Activated naive CD8-positive, alpha-beta T cell (primary cell): ENCODE data around the gene RIC8B.

Experiments used
- H3K27ac Mint-ChIP-seq: one replicate; pipeline ENCODE4 v1.8.0; 2021; ENCODE audit warnings: mixed read lengths
- H3K27me3 Mint-ChIP-seq: one replicate; pipeline ENCODE4 v1.8.0; 2021; ENCODE audit warnings: mixed read lengths
- H3K36me3 Mint-ChIP-seq: one replicate; pipeline ENCODE4 v1.8.0; 2021; ENCODE audit warnings: mixed read lengths
- H3K4me1 Mint-ChIP-seq: one replicate; pipeline ENCODE4 v1.8.0; 2021; ENCODE audit warnings: low read depth, mixed read lengths
- H3K4me3 Mint-ChIP-seq: one replicate; pipeline ENCODE4 v1.8.0; 2021; ENCODE audit warnings: mild to moderate bottlenecking, mixed read lengths
- H3K9me3 Mint-ChIP-seq: one replicate; pipeline ENCODE4 v1.8.0; 2021; ENCODE audit warnings: low read depth, mixed read lengths

The RIC8B gene

DNA sequence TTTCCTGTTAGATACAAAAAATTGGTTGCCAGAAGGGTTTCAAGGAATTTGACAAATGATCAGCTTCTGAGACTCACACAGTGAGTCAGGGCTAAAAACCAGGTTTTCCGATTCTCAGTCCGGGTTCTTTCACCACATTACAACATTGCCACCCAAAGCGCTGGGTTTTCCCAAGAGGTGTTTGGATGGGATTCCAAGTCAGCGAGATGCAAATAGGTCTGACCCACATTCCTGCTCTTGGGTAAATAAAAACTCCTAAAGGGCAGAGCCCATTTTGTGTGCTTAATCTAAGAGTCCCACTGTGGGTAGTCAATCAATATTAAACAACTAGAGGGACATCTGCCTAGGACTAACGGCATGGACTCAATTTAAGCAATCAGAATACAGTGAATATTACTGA, 5.4 kb upstream of the RIC8B start:
- H3K36me3 Mint-ChIP-seq, result no peaks in the 10 kb centered on the region
- no peak overlapping the region for H3K27ac Mint-ChIP-seq
- H3K27me3 Mint-ChIP-seq, result no peaks in the 10 kb centered on the region
- H3K4me3 Mint-ChIP-seq, result no peak overlapping the region
- H3K9me3 Mint-ChIP-seq, result no peaks in the 10 kb centered on the region
- peaks cover 34% of the 10 kb centered on the region for H3K4me1 Mint-ChIP-seq

DNA sequence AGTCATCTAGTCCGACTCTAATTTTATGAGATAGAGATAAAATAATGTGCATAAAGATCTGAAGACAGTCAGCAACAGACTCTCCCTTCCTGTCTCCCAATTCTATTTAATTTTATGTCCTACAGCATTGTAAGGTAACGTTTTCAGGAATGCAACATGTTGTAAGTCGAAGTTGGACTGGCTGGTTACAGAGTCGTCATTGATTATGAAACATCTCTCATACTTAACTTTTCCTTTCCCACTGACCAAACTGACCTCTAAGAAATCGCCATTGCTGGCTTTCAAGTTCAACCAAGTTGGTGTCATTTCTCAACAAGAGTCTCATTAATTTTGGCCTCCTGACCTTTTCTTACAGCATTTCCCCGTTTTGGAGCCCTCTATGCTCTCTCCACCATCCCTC, 4.9 kb upstream of the RIC8B start:
- no peaks in the 10 kb centered on the region for H3K36me3 Mint-ChIP-seq
- H3K27me3 Mint-ChIP-seq, result no peaks in the 10 kb centered on the region
- H3K27ac Mint-ChIP-seq, result no peak overlapping the region
- H3K4me3 Mint-ChIP-seq, result no peak overlapping the region
- no peaks in the 10 kb centered on the region for H3K9me3 Mint-ChIP-seq
- peaks cover 36% of the 10 kb centered on the region for H3K4me1 Mint-ChIP-seq

DNA sequence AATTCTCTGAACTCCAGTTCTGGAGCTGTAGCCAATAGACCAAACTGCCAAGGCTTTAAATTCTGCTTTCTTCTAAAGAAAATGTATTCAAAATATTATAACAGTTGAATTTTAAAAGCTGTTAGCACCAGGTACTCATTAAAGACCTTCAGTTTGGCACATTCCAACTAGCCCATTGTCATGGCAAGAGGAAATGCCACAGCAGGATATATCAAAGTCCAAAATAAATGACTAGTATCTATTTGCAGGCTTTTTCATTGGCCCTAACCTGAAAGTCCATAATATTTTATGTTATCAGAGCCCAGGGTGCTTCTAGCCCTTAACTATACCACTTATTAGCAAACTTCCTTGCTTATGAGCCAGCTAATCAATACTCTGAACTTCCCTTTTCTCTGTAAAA, 3.1 kb upstream of the RIC8B start:
- Mint-ChIP-seq H3K27me3 (no peaks in the 10 kb centered on the region), H3K9me3 (no peaks in the 10 kb centered on the region), H3K4me3 (no peak overlapping the region), H3K36me3 (peaks cover 5% of the 10 kb centered on the region), H3K4me1 (peaks cover 46% of the 10 kb centered on the region), H3K27ac (no peak overlapping the region)

DNA sequence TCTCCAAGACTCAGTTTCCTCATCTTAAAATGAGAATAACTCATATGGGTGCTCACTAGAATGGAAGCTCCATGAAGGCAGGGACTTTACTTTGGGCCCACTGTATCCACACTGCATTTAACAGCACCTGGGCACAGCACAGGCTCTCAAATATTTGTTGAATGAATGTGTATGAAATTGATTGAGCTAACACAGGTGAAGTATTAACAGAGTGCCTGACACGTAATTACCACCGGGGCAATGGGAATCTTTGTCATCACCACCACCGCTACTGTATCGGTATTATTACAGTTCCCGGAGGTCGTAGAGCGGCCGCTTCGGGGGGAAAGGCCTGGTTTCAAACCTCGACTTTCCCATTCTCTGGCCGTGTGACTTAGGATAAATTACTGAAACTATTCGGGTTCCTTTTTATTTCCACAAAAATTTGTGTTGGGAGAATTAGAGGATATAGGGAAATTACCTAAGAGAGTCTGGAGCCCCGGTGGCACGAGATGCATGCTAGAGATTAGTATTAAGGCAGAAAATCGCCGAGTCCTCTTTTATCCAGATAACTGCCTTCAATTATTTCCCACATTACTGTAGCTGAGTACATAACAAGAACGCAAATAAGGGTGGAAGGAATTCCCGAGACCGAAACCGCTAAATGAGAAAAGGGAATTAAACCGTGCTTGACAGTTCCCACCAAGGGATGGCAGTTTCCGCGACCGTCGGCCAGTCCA, 1.0 kb upstream of the RIC8B start:
- peak overlapping the region; percentile 97 for H3K4me3 Mint-ChIP-seq
- no peaks in the 10 kb centered on the region for H3K9me3 Mint-ChIP-seq
- H3K4me1 Mint-ChIP-seq, result peaks cover 46% of the 10 kb centered on the region
- peaks cover 5% of the 10 kb centered on the region for H3K36me3 Mint-ChIP-seq
- H3K27ac Mint-ChIP-seq, result peak overlapping the region; percentile 95
- H3K27me3 Mint-ChIP-seq, result no peaks in the 10 kb centered on the region

DNA sequence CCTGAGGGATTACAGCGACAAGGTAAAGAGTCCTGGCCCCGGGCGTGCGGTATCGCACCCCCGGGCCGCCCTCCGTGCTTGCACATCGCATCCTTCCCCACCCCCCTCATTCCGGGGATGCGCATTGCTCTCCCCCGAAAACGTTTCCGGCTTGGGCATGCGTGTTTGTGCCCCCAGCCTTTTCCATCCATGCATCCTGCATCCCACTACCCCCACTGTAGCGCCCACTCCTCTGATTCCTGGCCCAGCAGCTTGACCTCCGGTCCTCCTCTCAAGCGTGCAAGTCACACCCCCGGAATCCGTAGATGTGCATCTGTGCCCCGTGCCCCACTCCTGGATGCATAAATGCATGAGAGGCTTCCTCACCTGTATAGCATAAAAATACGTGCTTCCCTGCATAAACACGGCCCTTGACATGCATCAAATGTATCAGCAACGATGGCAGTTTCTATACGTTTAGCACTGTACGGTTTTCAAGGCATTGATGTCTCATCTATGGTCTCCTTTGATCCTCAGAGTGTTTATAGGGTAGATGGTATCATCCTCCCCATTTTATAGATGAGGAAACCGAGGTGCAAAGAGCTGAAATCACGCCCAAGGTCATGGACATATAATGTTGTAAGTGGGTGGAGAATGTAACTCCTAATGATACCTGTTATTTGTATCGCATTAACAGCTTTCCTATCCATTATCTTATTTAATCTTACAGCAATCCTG, 484 bp downstream of the RIC8B start:
- H3K4me1 Mint-ChIP-seq, result peaks cover 44% of the 10 kb centered on the region
- peak overlapping the region; percentile 93 for H3K27ac Mint-ChIP-seq
- peak overlapping the region; percentile 97 for H3K4me3 Mint-ChIP-seq
- H3K36me3 Mint-ChIP-seq, result peaks cover 5% of the 10 kb centered on the region
- H3K9me3 Mint-ChIP-seq, result no peaks in the 10 kb centered on the region
- H3K27me3 Mint-ChIP-seq, result no peaks in the 10 kb centered on the region

DNA sequence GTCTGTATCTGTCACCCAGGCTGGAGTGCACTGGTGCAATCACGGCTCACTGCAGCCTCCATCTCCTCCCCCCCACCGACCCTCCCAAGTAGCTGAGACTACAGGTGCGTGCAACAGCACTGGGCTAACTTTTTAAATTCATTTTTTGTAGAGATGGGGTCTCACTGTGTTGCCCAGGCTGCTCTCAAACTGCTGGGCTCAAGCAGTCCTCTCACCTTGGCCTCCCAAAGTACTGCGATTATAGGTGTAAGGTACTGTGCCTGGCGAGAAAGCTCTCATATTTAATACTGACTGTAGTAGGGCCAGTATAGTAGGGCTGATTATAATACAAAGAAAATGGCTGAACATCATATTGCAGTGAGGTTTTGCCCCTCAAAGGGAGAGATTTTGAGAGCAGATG, 2.4 kb downstream of the RIC8B start:
- no peak overlapping the region for H3K4me3 Mint-ChIP-seq
- H3K36me3 Mint-ChIP-seq, result peaks cover 5% of the 10 kb centered on the region
- H3K27me3 Mint-ChIP-seq, result no peaks in the 10 kb centered on the region
- no peaks in the 10 kb centered on the region for H3K9me3 Mint-ChIP-seq
- peaks cover 57% of the 10 kb centered on the region for H3K4me1 Mint-ChIP-seq
- no peak overlapping the region for H3K27ac Mint-ChIP-seq

DNA sequence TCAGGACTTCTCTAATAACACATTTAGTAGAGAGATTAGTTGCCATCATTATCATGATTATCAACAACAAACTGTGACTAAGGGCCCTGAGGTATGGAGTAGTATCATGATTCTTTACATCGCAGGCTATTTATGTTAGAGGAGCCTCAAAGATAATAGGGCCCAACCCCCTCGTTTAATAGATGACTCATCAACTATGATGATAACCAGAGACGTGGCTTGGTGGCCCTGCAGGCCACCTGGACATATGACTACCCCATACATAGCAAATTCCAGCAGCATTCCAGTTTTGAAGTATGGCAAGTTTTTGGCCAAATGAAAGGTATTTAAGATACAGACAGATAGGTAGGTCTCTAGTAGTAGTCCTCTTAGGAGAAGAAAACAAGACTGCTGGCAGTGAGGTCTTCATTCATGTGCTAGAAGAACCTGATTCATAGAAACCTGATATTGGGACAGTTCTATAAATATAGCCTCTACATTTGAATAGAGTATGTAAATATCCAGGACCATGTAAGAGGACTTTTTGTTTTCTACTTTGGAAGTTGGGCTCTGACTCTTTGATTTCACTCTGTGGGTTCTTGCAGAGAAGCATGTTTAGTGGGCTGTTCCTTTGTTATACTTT, 5.6 kb downstream of the RIC8B start:
- Mint-ChIP-seq H3K27ac (no peak overlapping the region), H3K36me3 (peaks cover 15% of the 10 kb centered on the region), H3K4me1 (peaks cover 56% of the 10 kb centered on the region)

DNA sequence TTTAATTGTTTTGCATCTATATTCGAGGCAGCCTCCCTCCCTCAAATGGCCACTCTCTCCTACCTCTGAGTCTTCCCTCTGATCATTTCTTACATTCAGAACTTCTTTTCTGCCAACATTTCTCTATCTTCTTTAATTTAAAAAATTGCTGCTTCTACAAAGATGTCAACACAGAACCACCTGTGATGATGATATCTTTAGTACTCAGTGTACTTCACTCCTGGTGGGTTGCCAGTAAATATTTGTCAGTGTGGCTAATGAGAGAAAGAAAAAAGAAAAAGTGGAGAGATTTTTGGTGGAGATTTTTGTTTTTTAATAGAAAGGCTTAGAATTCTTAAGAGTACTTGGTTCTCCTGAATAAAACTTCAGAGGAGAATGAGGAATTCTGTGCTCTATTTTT, 8.1 kb downstream of the RIC8B start:
- Mint-ChIP-seq H3K9me3 (no peaks in the 10 kb centered on the region), H3K27me3 (no peaks in the 10 kb centered on the region), H3K36me3 (peaks cover 10% of the 10 kb centered on the region), H3K27ac (no peak overlapping the region), H3K4me3 (no peak overlapping the region), H3K4me1 (peaks cover 32% of the 10 kb centered on the region)

More for the DNA sequence above, 5.6 kb downstream of the RIC8B start:
- Mint-ChIP-seq H3K9me3 (no peaks in the 10 kb centered on the region), H3K4me3 (no peak overlapping the region), H3K27me3 (no peaks in the 10 kb centered on the region)

DNA sequence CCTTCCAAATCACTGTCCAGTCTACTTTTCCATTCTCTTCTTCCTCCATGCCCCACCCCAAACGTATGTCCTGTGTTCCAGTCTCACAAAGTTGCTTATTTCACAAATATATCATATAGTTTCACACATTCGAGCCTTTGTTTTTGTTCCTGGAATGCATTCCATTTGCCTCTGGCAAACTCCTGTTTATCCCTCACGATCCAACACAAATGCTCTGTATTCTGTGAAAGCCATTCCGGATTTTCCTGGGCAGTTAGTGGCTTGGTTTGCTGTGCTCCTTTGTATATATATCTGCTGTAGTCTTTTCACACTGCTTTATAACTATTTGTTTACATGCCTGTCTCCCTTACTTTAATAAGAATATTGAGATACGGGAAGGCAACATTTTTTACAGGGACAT, 9.0 kb downstream of the RIC8B start:
- no peak overlapping the region for H3K27ac Mint-ChIP-seq
- peaks cover 25% of the 10 kb centered on the region for H3K4me1 Mint-ChIP-seq
- peaks cover 16% of the 10 kb centered on the region for H3K36me3 Mint-ChIP-seq
- H3K4me3 Mint-ChIP-seq, result no peak overlapping the region
- no peaks in the 10 kb centered on the region for H3K27me3 Mint-ChIP-seq
- no peaks in the 10 kb centered on the region for H3K9me3 Mint-ChIP-seq

DNA sequence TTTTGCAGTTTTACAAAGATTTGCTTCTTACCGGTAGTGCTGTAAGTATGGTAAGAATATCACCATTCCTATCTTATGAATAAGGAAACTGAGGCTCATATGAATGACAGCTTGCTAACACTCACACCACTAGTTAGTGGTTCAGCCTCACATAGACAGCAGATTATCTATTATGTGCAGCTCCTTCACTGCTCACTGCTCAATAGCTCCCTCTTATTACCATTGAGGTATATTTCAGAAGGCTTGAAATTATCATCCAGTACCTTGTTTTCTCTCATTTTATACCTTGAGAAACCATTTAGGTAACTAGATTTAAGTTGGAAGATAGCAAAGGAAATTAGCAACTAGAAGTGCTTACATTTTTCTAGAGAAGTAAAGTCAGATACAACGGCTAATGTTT, 15.5 kb downstream of the RIC8B start:
- Mint-ChIP-seq H3K27ac (no peak overlapping the region), H3K4me1 (peaks cover 5% of the 10 kb centered on the region), H3K36me3 (peaks cover 34% of the 10 kb centered on the region), H3K4me3 (no peak overlapping the region), H3K27me3 (no peaks in the 10 kb centered on the region), H3K9me3 (no peaks in the 10 kb centered on the region)

DNA sequence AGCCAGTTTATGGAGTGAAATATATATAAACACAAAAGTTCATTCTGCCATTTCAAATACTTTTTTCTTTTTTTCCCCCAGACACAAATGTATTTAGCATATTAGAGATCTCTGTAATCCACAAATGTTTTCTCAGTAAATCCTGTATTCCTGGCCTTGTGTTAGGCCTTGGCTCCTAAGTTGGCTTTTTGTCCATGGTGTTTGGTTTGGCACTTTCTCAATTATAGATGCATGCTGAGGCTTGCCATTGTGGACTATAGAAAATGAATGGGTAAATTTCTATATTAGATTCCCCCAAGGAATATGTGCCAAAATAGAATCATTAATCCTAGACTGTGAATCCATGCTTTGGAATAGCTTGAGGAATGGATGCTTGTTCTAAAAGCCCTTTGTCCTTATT, 17.0 kb downstream of the RIC8B start:
- Mint-ChIP-seq H3K4me3 (no peak overlapping the region), H3K27ac (no peak overlapping the region), H3K36me3 (peaks cover 32% of the 10 kb centered on the region), H3K9me3 (no peaks in the 10 kb centered on the region), H3K27me3 (no peaks in the 10 kb centered on the region), H3K4me1 (peaks cover 3% of the 10 kb centered on the region)

DNA sequence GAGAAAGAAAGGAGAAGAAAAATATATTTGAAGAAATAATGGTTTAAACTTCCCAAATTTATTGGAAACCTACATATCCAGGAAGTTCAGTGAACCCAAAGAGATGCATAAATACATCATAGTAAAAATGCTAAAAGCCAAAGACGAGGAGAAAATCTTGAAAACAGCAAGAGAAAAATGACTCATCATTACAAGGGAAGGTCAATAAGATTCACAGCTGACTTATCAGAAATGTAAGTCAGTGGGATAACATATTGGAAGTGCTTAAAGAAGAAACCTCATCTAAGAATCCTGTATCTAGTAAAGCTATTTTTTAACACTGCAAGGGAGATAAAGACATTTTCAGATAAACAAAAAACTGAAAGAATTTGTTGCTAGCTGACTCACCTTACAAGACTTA, 19.9 kb downstream of the RIC8B start:
- Mint-ChIP-seq H3K4me1 (no peaks in the 10 kb centered on the region), H3K36me3 (peaks cover 23% of the 10 kb centered on the region), H3K4me3 (no peak overlapping the region), H3K9me3 (no peaks in the 10 kb centered on the region), H3K27ac (no peak overlapping the region), H3K27me3 (no peaks in the 10 kb centered on the region)

DNA sequence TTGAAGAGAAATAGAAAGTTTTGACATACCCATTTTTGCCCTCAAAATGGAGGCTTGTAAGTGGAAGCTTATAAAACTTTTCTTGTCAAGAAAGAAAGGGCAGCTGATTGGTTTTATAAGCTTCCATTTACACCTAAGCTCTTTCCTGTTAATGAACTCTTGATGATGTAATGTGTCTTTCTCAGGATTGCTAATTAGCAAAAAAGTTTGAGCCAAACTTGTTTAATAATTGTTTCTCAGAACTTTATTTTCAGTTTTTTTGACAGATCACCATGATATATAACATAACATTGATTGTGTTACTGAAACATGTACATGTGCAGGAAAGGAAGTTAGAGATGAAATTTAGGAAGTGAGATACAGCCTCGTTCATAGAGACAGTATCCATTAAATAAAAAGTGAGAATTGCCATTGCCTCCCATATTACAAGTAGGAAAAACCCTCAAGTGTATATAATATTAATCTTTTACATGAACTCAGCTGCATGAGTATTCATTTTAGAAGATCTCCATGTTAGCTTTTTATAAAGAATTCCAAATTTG, 26.8 kb downstream of the RIC8B start:
- no peaks in the 10 kb centered on the region for H3K4me1 Mint-ChIP-seq
- no peak overlapping the region for H3K4me3 Mint-ChIP-seq
- H3K9me3 Mint-ChIP-seq, result no peaks in the 10 kb centered on the region
- H3K36me3 Mint-ChIP-seq, result peaks cover 12% of the 10 kb centered on the region
- H3K27ac Mint-ChIP-seq, result no peak overlapping the region
- no peaks in the 10 kb centered on the region for H3K27me3 Mint-ChIP-seq

DNA sequence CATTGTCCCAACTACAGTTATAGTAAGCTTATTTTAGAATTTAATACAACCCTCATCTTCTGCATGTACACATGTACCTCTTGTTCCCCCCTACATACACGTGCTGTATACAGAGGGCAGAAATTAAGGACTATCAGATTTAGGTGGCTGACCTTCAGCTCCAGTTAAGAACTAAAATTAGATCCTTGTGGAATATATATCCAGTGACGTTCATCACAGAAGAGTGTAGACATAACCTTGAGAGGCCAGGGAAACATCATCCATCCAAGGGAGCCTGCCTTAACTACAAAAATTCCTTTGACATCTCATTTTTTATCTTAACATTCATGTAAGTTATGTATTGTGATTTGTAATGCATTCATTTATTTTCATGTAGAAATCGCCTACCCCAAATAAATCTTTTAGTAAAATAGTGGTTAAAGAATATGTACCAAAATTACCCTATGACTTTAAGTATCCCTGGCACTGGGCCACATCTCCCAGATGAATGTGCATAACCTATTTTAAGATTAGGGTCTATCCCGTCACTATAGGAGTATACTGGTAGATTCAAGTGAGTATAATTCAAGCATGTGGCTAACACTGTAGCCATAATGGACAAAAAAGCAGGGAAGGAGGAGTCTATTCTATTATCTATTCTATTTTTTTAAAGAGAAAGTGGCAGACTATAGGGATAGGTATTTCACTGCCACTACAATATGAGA, 27.5 kb downstream of the RIC8B start:
- Mint-ChIP-seq H3K4me3 (no peak overlapping the region), H3K4me1 (no peaks in the 10 kb centered on the region), H3K27me3 (no peaks in the 10 kb centered on the region), H3K9me3 (no peaks in the 10 kb centered on the region), H3K36me3 (peaks cover 16% of the 10 kb centered on the region), H3K27ac (no peak overlapping the region)

DNA sequence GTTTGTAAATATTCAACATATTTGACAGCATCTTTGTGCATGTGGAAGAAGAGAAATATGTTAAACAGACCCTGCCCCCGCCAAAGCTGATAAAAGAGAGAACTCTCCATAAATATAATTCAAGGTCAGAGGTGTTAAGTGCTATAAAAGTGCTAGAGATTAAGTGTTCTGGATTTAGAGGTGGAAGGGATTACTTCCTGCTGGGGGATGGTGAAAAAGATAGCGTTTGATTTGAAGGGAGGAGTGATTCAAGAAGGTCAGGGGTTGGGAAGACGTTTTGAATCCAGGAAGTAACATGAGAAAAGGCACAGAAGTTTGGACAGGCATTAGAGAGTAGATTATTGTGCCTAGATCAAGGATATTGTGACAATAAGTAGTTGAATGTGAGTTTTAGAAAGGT, 30.2 kb downstream of the RIC8B start:
- Mint-ChIP-seq H3K4me3 (no peak overlapping the region), H3K27ac (no peak overlapping the region)

More for the DNA sequence above, 30.2 kb downstream of the RIC8B start:
- Mint-ChIP-seq H3K36me3 (peaks cover 14% of the 10 kb centered on the region), H3K27me3 (no peaks in the 10 kb centered on the region), H3K4me1 (no peaks in the 10 kb centered on the region), H3K9me3 (no peaks in the 10 kb centered on the region)
